Panc1 (cell line): ENCODE results near the gene SHANK3. TPM values are rescaled to one million over a fixed set of nuclear protein-coding genes. Genes with fewer than 3 reads are reported as not detected.

ENCODE experiments used
- ATAC-seq: fragments of 200-7000 bp; cut with Tn5 transposase; 2 replicates; pipeline ENCODE4 v1.9.1; 2020; ENCODE audit warnings: mild to moderate bottlenecking, moderate library complexity
- BruUV-seq: library from RNA; stranded (reverse); fragments of 400-500 nt; replicated peaks from 2 replicates; lab custom pipeline; 2021; lab: Mats Ljungman, UMichigan
- CTCF ChIA-PET: fragments of 300-600 bp; sonication (Branson Sonifier 250); formaldehyde crosslinking; loops from one replicate; lab custom pipeline; 2022; ENCODE audit warnings: antibody characterized with exemption; lab: Charles Lee
- POLR2A ChIA-PET: fragments of 300-600 bp; sonication (Branson Sonifier 250); formaldehyde crosslinking; loops from one replicate; lab custom pipeline; 2022; ENCODE audit warnings: antibody characterized with exemption; lab: Charles Lee
- DNase-seq: peaks from one replicate; pipeline ENCODE4 v3.0.0-alpha.2; 2010; ENCODE audit warnings: low read depth, low spot score
- H3K27ac ChIP-seq: 2 replicates; pipeline ENCODE4 v1.5.1; 2011; ENCODE audit warnings: mild to moderate bottlenecking, low read length, inconsistent platforms
- H3K27me3 ChIP-seq: fragments of 200-500 bp; sonication (Bioruptor generic); 2 replicates; pipeline ENCODE4 v1.6.0; 2014; ENCODE audit warnings: low read length, inconsistent platforms; ENCODE audit not compliant: control insufficient read depth, insufficient read depth
- H3K36me3 ChIP-seq: fragments of 200-500 bp; sonication (Bioruptor generic); 2 replicates; pipeline ENCODE4 v1.5.1; 2014; ENCODE audit warnings: inconsistent platforms, mild to moderate bottlenecking, low read length, moderate library complexity; ENCODE audit not compliant: control insufficient read depth, insufficient read depth
- H3K4me1 ChIP-seq: 2 replicates; pipeline ENCODE4 v1.5.1; 2011; ENCODE audit warnings: inconsistent platforms, mild to moderate bottlenecking, low read length, moderate library complexity; ENCODE audit not compliant: control insufficient read depth, insufficient read depth
- H3K4me3 ChIP-seq, 2 experiments: 2 replicates each; pipeline ENCODE4 v1.5.1; 2011 to 2012; ENCODE audit warnings: low read depth in 2 of 2, low read length in 2 of 2, mild to moderate bottlenecking in 2 of 2, inconsistent platforms in 1 of 2, moderate library complexity in 1 of 2
- H3K9me3 ChIP-seq: fragments of 200-500 bp; sonication (Bioruptor generic); 2 replicates; pipeline ENCODE4 v1.5.1; 2014; ENCODE audit warnings: low read depth, mild to moderate bottlenecking, inconsistent platforms, low read length, moderate library complexity; ENCODE audit not compliant: control insufficient read depth, insufficient read depth
- POLR2AphosphoS5 ChIP-seq: IDR thresholded peaks from 2 replicates; pipeline ENCODE4 v1.6.1; 2012; ENCODE audit warnings: mild to moderate bottlenecking, low read depth, low read length, moderate library complexity
- SIN3A ChIP-seq: IDR thresholded peaks from 2 replicates; pipeline ENCODE4 v1.6.1; 2012; ENCODE audit warnings: low read depth, mild to moderate bottlenecking, low read length, moderate library complexity, borderline replicate concordance; ENCODE audit not compliant: insufficient read depth
- TCF7L2 ChIP-seq: IDR thresholded peaks from 2 replicates; pipeline ENCODE4 v1.6.1; 2011; ENCODE audit warnings: mild to moderate bottlenecking, low read depth, low read length, inconsistent platforms
- in situ Hi-C: cut with HindIII; loops from 2 replicates; pipeline ENCODE4 v1.10.0; 2016; ENCODE audit warnings: low sequenced_read_pairs, low pct_unique_long_range_greater_than_20kb
- intact Hi-C: fragments of 100-400 bp; cut with micrococcal nuclease; formaldehyde crosslinking; loops from one replicate; pipeline ENCODE4 v1.10.0; 2022; ENCODE audit not compliant: unreplicated experiment
- total RNA-seq: library from RNA; stranded (reverse); gene quantifications from one replicate; pipeline ENCODE4 v1.2.1, GENCODE V29; 2021; ENCODE audit not compliant: unreplicated experiment
- TF ChIP-seq, protein P1 (sequence below): fragments of 450-650 bp; IDR thresholded peaks from 2 replicates; pipeline ENCODE4 v1.5.1; 2017; ENCODE audit warnings: mild to moderate bottlenecking
- TF ChIP-seq, protein P2 (sequence below), 2 experiments: IDR thresholded peaks; 2 replicates each; pipeline ENCODE4 v1.6.1; 2011 to 2012; ENCODE audit warnings: low read depth in 2 of 2, control low read depth in 1 of 2, low read length in 1 of 2, mild to moderate bottlenecking in 1 of 2, moderate library complexity in 1 of 2; ENCODE audit not compliant: insufficient read depth in 1 of 2

SHANK3 gene
- total RNA-seq, 1 experiment from 2014 or later = 7.6 TPM

DNA sequence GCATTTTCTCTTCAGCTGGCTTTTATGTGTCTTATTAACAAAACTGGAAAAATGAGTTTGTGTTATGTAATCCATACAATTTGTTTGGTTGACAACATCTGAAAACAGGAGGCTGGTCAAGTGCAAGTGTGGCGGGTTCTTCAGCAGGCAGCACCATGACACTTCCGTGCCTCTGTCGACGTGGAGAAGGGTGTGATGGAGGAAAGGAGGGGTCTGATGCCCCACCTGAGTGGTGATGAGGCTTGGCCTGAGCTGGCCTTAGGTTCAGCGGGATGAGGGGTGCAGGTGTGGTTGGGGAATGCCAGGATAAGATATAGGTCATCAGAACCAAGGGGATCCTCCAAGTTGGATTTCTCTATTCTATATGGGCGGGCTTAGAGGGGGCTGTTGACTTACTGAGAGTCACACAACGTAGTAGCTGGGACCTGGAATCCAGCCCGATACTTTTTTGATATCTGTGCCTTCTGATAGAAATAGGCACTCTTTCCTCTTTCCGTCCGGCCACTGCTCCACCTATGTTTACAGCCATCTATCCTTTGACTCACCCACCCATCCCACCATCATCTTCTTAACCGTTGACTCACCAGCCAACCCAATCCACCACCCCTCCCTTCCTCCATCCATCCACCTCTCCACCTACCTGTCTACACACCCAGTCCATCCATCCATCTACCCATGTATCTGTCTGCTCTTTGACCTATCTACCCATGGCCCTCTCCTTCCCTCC lies 29.0 kb downstream of the SHANK3 start:
- no peaks in the 10 kb centered on the region for H3K9me3 ChIP-seq
- BruUV-seq = no TSS peak
- H3K36me3 ChIP-seq = no peaks in the 10 kb centered on the region
- CTCF ChIA-PET = no interaction called here
- intact Hi-C loops = no loop called here
- ATAC-seq (no peak), DNase-seq (no peak)
- no peak overlapping the region for H3K4me3 ChIP-seq
- no peaks in the 10 kb centered on the region for H3K27me3 ChIP-seq
- in situ Hi-C loops = no loop called here
- peaks cover 2% of the 10 kb centered on the region; the same call in 1 of the 2 replicates for H3K4me1 ChIP-seq
- POLR2A ChIA-PET = no interaction called here
- no peak overlapping the region for H3K27ac ChIP-seq
- TF ChIP-seq, protein P1, sequence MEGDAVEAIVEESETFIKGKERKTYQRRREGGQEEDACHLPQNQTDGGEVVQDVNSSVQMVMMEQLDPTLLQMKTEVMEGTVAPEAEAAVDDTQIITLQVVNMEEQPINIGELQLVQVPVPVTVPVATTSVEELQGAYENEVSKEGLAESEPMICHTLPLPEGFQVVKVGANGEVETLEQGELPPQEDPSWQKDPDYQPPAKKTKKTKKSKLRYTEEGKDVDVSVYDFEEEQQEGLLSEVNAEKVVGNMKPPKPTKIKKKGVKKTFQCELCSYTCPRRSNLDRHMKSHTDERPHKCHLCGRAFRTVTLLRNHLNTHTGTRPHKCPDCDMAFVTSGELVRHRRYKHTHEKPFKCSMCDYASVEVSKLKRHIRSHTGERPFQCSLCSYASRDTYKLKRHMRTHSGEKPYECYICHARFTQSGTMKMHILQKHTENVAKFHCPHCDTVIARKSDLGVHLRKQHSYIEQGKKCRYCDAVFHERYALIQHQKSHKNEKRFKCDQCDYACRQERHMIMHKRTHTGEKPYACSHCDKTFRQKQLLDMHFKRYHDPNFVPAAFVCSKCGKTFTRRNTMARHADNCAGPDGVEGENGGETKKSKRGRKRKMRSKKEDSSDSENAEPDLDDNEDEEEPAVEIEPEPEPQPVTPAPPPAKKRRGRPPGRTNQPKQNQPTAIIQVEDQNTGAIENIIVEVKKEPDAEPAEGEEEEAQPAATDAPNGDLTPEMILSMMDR = no peak
- TF ChIP-seq TCF7L2 = no peak
- no peak for TF ChIP-seq POLR2AphosphoS5
- TF ChIP-seq, protein P2, sequence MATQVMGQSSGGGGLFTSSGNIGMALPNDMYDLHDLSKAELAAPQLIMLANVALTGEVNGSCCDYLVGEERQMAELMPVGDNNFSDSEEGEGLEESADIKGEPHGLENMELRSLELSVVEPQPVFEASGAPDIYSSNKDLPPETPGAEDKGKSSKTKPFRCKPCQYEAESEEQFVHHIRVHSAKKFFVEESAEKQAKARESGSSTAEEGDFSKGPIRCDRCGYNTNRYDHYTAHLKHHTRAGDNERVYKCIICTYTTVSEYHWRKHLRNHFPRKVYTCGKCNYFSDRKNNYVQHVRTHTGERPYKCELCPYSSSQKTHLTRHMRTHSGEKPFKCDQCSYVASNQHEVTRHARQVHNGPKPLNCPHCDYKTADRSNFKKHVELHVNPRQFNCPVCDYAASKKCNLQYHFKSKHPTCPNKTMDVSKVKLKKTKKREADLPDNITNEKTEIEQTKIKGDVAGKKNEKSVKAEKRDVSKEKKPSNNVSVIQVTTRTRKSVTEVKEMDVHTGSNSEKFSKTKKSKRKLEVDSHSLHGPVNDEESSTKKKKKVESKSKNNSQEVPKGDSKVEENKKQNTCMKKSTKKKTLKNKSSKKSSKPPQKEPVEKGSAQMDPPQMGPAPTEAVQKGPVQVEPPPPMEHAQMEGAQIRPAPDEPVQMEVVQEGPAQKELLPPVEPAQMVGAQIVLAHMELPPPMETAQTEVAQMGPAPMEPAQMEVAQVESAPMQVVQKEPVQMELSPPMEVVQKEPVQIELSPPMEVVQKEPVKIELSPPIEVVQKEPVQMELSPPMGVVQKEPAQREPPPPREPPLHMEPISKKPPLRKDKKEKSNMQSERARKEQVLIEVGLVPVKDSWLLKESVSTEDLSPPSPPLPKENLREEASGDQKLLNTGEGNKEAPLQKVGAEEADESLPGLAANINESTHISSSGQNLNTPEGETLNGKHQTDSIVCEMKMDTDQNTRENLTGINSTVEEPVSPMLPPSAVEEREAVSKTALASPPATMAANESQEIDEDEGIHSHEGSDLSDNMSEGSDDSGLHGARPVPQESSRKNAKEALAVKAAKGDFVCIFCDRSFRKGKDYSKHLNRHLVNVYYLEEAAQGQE (IDR thresholded peaks at IDR 0.05; ENCODE audit: insufficient read depth in 1 of 2, low read depth in 2 of 2, low read length in 1 of 2) = no peak
- TF ChIP-seq SIN3A = no peak

DNA sequence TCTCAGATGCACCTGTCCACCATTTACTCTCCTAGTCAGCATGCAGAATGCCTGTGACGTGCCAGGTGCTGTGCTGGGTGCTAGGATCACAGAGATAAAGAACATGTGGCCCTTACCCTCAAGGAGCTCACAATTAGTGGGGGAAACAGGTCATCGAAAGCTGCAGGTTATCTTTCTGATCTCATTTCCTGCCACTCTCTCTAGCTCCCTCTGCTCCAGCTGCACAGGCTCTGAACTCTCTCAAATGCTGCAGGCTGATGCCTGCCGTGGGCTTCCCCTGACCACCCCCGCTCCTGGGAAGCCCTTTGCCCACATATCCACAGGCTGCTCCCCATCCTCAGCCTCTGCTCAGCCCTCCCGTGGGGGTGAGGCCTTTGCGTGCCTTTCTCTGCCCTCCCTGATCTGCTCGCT lies 29.6 kb downstream of the SHANK3 start:
- POLR2A ChIA-PET = no interaction called here
- ATAC-seq (no peak), DNase-seq (no peak)
- Histone ChIP-seq H3K27ac (no peak overlapping the region), H3K4me3 (no peak overlapping the region), H3K27me3 (no peaks in the 10 kb centered on the region), H3K36me3 (no peaks in the 10 kb centered on the region), H3K4me1 (peaks cover 2% of the 10 kb centered on the region; the same call in 1 of the 2 replicates), H3K9me3 (no peaks in the 10 kb centered on the region)
- TF ChIP-seq, protein P1 = no peak
- no peak for TF ChIP-seq TCF7L2
- no peak for TF ChIP-seq POLR2AphosphoS5
- TF ChIP-seq, protein P2 (IDR thresholded peaks at IDR 0.05; ENCODE audit: insufficient read depth in 1 of 2, low read depth in 2 of 2, low read length in 1 of 2) = no peak
- TF ChIP-seq SIN3A = no peak
- no TSS peak for BruUV-seq
- intact Hi-C loops (no loop called here), in situ Hi-C loops (no loop called here)
- CTCF ChIA-PET = no interaction called here
